Measurements from ENCODE around the gene ATF6.
A peak's percentile ranks its signal among the peaks of the same experiment; 100 is the strongest.
"Not testable (repeated sequence)": the region's sequence is repeated elsewhere in the genome, so short reads cannot be mapped to it uniquely, and the experiment has no call there.

ATF6 gene

DNA sequence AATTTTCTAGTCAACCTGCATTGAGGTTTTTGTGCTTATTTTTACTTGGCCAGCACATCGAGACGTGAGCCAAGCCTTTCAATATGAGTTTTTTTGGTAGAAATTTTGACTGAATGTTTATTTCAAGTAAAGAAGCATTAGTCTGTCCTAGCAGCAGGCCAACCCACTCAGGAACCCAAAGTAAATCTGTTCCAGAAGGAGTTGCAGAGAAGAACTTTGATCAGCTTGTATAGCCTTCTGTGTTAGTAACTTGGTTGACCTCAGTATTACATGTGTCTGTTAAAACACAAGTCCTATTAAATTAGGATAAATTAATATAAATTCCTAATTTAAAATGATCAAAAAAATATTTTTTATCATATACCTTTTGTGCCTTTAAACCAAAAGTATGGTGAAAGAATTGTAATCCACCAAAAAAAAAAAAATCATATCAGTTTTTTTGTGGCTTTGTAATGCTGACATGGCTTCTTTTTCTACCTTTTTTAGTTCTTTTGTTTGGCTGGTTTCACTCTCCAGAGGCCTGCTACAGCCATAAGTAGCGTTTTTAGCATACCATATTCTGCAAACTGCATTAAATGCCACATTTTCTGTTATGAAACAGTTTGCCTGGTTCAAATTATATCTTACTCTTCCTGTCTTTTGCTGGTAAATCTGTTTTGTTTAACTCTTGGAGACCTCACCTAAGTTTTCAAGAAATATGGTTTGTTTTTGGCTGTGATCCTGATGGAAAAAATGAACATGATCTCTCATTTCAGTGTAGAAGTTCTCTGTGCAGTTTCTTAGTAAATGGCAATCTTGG lies 39.5 kb downstream of the ATF6 start:
- TF ChIP-seq, protein P1, sequence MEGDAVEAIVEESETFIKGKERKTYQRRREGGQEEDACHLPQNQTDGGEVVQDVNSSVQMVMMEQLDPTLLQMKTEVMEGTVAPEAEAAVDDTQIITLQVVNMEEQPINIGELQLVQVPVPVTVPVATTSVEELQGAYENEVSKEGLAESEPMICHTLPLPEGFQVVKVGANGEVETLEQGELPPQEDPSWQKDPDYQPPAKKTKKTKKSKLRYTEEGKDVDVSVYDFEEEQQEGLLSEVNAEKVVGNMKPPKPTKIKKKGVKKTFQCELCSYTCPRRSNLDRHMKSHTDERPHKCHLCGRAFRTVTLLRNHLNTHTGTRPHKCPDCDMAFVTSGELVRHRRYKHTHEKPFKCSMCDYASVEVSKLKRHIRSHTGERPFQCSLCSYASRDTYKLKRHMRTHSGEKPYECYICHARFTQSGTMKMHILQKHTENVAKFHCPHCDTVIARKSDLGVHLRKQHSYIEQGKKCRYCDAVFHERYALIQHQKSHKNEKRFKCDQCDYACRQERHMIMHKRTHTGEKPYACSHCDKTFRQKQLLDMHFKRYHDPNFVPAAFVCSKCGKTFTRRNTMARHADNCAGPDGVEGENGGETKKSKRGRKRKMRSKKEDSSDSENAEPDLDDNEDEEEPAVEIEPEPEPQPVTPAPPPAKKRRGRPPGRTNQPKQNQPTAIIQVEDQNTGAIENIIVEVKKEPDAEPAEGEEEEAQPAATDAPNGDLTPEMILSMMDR (IDR thresholded peaks at IDR 0.05; ENCODE audit: insufficient read depth, low read length, missing control alignments): no peak
- H3K4me3 ChIP-seq (ENCODE audit: low read depth, low read length): no peak overlapping the region
- CTCF ChIA-PET: interaction anchor here (0.9 to 18.3 kb wide), 3 partner anchors 11 to 223 kb away, joined by 3 to 797 read pairs (median 37); partner anchors contain the start of gene OLFML2B
- DNase-seq (ENCODE audit: low read depth, low spot score): peak; percentile 14
- POLR2A ChIA-PET: no interaction called here

DNA sequence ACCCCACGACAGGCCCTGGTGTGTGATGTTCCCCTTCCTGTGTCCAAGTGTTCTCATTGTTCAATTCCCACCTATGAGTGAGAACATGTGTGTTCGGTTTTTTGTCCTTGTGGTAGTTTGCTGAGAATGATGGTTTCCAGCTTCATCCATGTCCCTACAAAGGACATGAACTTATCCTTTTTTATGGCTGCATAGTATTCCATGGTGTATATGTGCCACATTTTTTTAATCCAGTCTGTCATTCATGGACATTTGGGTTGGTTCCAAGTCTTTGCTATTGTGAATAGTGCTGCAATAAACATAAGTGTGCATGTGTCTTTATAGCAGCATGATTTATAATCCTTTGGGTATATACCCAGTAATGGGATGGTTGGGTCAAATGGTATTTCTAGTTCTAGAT lies 43.1 kb downstream of the ATF6 start:
- CTCF ChIA-PET: interaction anchor here (2.9 kb wide), 1 partner anchor 228 kb away, joined by 17 read pairs; no protein-coding TSS in a partner anchor
- POLR2A ChIA-PET; DNase-seq (ENCODE audit: low read depth, low spot score); H3K4me3 ChIP-seq (ENCODE audit: low read depth, low read length): not testable (repeated sequence)

DNA sequence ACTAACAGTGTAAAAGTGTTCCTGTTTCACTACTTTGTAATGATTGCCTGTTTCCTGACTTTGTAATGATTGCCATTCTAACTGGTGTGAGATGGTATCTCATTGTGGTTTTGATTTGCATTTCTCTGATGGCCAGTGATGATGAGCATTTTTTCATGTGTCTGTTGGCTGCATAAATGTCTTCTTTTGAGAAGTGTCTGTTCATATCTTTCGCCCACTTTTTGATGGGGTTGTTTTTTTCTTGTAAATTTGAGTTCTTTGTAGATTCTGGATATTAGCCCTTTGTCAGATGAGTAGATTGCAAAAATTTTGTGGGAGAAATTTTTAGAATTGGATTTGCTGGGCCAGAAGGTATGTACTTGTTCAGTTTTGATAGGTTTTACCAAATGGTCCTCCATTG lies 43.5 kb downstream of the ATF6 start:
- DNase-seq (ENCODE audit: low read depth, low spot score); POLR2A ChIA-PET; H3K4me3 ChIP-seq (ENCODE audit: low read depth, low read length): not testable (repeated sequence)
- CTCF ChIA-PET: interaction anchor here (2.9 kb wide), 1 partner anchor 228 kb away, joined by 17 read pairs; no protein-coding TSS in a partner anchor

DNA sequence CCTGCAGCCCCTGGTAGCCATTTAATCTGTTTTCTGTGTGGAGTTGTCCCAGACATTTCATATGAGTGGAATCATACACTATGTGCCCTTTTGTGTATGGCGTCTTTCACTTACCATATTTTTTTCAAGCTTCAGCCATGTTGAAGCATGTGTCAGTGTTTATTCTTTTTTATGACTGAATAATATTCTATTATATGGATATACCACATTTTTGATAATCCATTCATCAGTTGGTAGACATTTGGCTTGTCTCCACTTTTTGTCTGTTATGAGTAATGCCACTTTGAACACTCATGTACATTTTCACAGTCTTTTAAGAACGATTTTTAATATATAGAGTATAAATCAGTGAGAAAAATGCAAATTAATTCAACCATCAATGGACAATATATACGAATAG lies 44.7 kb downstream of the ATF6 start:
- ChIA-PET POLR2A (no interaction called here), CTCF (interaction anchor here (0.9 to 1.0 kb wide), 2 partner anchors 18 to 19 kb away, joined by 3 read pairs; no protein-coding TSS in a partner anchor)
- DNase-seq (ENCODE audit: low read depth, low spot score): no peak
- no peak overlapping the region for H3K4me3 ChIP-seq (ENCODE audit: low read depth, low read length)
- TF ChIP-seq, protein P1 (IDR thresholded peaks at IDR 0.05; ENCODE audit: insufficient read depth, low read length, missing control alignments): no peak

DNA sequence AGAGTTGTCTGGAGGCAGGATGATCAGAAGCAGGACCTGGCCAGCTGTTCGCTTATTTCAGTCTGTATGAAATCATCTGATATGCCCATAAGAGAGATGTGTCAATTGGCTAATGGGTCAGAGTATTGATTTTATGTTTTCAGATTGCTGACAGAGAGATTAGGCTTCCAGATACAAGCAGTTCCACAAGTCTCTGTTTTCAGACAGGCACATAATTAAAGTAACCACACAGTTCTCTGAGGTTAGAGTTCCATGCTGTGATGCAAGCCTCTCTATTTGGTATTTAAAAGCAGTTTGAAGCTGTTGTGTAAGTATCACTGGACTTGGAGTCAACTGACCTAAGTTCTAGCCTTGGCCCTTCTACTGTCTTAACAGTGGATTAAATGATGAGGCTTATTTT lies 50.1 kb downstream of the ATF6 start:
- no peak overlapping the region for H3K4me3 ChIP-seq (ENCODE audit: low read depth, low read length)
- peak; percentile 37 for DNase-seq (ENCODE audit: low read depth, low spot score)
- ChIA-PET POLR2A (no interaction called here), CTCF (interaction anchor here (1.1 to 1.9 kb wide), 2 partner anchors 48 to 221 kb away, joined by 3 to 7 read pairs; no protein-coding TSS in a partner anchor)
- TF ChIP-seq, protein P1 (IDR thresholded peaks at IDR 0.05; ENCODE audit: insufficient read depth, low read length, missing control alignments): no peak

DNA sequence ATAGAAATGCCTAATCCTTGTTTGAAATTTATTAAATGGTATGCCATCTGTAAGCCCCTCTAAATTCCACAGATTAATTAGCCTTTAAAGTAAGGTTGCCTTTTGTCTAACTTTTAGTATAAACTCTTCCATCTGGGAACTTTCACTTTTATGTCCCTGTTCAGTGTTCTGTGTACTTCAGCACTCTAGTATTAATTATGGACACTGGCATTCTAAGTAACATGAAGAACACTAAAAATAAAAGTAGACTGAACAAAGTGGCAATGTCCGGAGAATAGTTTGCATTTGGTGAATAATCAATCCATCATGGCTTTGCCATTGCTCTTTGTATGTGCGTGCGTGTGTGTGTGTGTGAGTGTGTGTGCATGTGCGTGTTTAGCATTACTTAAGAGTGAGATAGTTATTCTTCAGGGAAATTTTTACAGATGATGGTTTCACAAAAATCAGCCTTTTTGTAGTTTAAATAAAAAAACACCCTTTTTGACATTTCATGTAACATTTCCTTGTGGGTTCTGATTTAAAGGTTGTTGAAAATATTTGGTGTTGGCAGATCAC lies 51.1 kb downstream of the ATF6 start:
- ChIA-PET CTCF (no interaction called here), POLR2A (no interaction called here)
- DNase-seq (ENCODE audit: low read depth, low spot score): no peak
- no peak overlapping the region for H3K4me3 ChIP-seq (ENCODE audit: low read depth, low read length)
- TF ChIP-seq, protein P1 (IDR thresholded peaks at IDR 0.05; ENCODE audit: insufficient read depth, low read length, missing control alignments): no peak

DNA sequence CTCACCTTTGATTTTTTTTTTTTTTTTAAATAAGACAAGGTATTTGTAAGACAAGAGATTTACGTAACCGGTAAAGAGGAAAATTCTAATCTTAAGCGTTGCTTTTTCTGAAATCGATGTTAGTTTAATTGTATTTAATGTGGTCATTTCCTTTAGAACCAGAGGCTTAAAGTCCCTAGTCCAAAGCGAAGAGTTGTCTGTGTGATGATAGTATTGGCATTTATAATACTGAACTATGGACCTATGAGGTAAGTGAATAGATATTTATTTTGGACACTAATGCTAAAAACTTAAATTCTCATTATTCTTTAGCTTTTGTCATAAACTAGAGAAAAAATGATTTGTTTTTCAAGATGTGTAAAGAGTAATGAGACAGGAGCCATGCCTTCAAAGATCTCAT lies 54.8 kb downstream of the ATF6 start:
- no peak overlapping the region for H3K4me3 ChIP-seq (ENCODE audit: low read depth, low read length)
- CTCF ChIA-PET: interaction anchor here (1.2 kb wide), 1 partner anchor 28 kb away, joined by 4 read pairs; no protein-coding TSS in a partner anchor
- TF ChIP-seq, protein P1 (IDR thresholded peaks at IDR 0.05; ENCODE audit: insufficient read depth, low read length, missing control alignments): no peak
- POLR2A ChIA-PET: no interaction called here
- no peak for DNase-seq (ENCODE audit: low read depth, low spot score)

All from AG04449 (cell line).